ENCODE measurements around the gene C8B. TPM values are rescaled to one million over a fixed set of nuclear protein-coding genes. Genes with fewer than 3 reads are reported as not detected.

The C8B gene
- total and polyA plus RNA-seq, 2 of the 13 experiments (the other 11 are each of a cell fraction or from before 2014, with no cell fraction given), result 8.4 to 11.3 TPM

DNA sequence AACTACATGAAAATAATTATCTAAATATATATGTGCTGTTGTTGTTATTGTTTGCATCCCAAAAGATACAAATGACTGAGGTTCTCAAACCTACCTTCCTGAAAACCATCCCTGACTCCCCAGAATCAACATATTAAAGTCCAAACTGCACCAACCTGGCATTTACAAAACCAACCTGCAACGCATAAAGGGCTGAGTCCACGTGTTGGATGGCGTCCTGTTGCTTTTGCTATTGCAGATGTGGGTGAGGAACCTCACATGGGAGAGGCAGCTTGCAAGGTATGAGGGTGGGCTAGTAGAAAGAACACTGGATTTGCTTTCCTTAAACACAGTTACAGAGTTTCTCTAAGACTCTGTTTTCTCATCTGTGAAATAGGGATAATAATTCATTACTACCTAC, 1.5 kb upstream of the C8B start:
- Histone ChIP-seq H3K27me3 (ENCODE audit: control insufficient read depth in 1 of 2, insufficient read depth in 2 of 2, low read length in 2 of 2) (no peaks in the 10 kb centered on the region), H3K27ac (ENCODE audit: extremely low read length, insufficient read depth, low read length) (peak overlapping the region; percentile 65), H4K20me1 (ENCODE audit: insufficient read depth, low read length) (no peaks in the 10 kb centered on the region), H3K4me1 (ENCODE audit: insufficient read depth, low read length) (peaks cover 76% of the 10 kb centered on the region), H3K9ac (ENCODE audit: insufficient read depth, low read depth, low read length) (no peak overlapping the region), H3K9me3 (ENCODE audit: low read length) (no peaks in the 10 kb centered on the region), H3K4me2 (ENCODE audit: low read depth, low read length) (peak overlapping the region; percentile 56), H3K79me2 (ENCODE audit: insufficient read depth, low read length) (no peaks in the 10 kb centered on the region), H3K36me3 (replicated peaks in 1 of 2; ENCODE audit: control insufficient read depth in 1 of 2, insufficient read depth in 2 of 2, low read length in 2 of 2) (no peaks in the 10 kb centered on the region), H2AFZ (ENCODE audit: low read length) (no peak overlapping the region), H3K4me3 (replicated peaks in 1 of 3; ENCODE audit: insufficient read depth in 1 of 3, low read depth in 2 of 3, low read length in 3 of 3) (no peak overlapping the region)
- FAIRE-seq (no peak), ATAC-seq (no peak), DNase-seq (ENCODE audit: low spot score) (no peak)
- POLR2A ChIA-PET, result interaction anchor here (1.4 to 3.5 kb wide), 3 partner anchors 57 to 135 kb away, joined by 5 to 28 read pairs (median 11); partner anchors contain the start of gene C8A
- CTCF ChIA-PET (ENCODE audit: low intra/inter-chr PET ratio, low total read pairs), result interaction anchor here (3.2 kb wide), 1 partner anchor 136 kb away, joined by 51 read pairs; no protein-coding TSS in a partner anchor
- in situ Hi-C loops (cut with HindIII; ENCODE audit: extremely low pct_ligation_motif_present, low pct_unique_long_range_greater_than_20kb), result loop anchor here (5.0 kb wide), 1 partner anchor 135 kb away; no protein-coding TSS in a partner anchor
- intact Hi-C loops (cut with micrococcal nuclease; ENCODE audit: unreplicated experiment), result loop anchor here (10.0 kb wide), 1 partner anchor 97 kb away; no protein-coding TSS in a partner anchor
- 32% methylated on average over 3 of the region's 3 CpGs for WGBS (ENCODE audit: low lambda C conversion rate)
- BruUV-seq (replicated peaks), result no TSS peak
- TF ChIP-seq, protein P1, sequence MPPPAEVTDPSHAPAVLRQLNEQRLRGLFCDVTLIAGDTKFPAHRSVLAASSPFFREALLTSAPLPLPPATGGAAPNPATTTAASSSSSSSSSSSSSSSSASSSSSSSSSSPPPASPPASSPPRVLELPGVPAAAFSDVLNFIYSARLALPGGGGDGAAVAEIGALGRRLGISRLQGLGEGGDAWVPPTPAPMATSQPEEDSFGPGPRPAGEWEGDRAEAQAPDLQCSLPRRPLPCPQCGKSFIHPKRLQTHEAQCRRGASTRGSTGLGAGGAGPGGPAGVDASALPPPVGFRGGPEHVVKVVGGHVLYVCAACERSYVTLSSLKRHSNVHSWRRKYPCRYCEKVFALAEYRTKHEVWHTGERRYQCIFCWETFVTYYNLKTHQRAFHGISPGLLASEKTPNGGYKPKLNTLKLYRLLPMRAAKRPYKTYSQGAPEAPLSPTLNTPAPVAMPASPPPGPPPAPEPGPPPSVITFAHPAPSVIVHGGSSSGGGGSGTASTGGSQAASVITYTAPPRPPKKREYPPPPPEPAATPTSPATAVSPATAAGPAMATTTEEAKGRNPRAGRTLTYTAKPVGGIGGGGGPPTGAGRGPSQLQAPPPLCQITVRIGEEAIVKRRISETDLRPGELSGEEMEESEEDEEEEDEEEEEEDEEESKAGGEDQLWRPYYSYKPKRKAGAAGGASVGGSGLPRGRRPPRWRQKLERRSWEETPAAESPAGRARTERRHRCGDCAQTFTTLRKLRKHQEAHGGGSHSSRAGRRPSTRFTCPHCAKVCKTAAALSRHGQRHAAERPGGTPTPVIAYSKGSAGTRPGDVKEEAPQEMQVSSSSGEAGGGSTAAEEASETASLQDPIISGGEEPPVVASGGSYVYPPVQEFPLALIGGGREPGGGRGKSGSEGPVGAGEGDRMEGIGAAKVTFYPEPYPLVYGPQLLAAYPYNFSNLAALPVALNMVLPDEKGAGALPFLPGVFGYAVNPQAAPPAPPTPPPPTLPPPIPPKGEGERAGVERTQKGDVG (CRISPR knock-in tag; IDR thresholded peaks at IDR 0.05; ENCODE audit: borderline replicate concordance), result no peak
- no peak for TF ChIP-seq TMF1 (CRISPR knock-in tag; IDR thresholded peaks at IDR 0.05; ENCODE audit: low read depth)
- no peak for TF ChIP-seq MLLT10 (CRISPR knock-in tag; IDR thresholded peaks at IDR 0.05)
- TF ChIP-seq ISX (CRISPR knock-in tag; conservative IDR thresholded peaks at IDR 0.05), result no peak
- 0 out of 2 replicates have a peak, but pooled peaks have one; percentile 12 for TF ChIP-seq HNF4A (CRISPR knock-in tag; IDR thresholded peaks at IDR 0.05)
- TF ChIP-seq, protein P2, sequence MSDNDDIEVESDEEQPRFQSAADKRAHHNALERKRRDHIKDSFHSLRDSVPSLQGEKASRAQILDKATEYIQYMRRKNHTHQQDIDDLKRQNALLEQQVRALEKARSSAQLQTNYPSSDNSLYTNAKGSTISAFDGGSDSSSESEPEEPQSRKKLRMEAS (IDR thresholded peaks at IDR 0.05), result 0 out of 2 replicates have a peak, but pooled peaks have one; percentile 7
- no peak for TF ChIP-seq SNAPC5 (CRISPR knock-in tag; IDR thresholded peaks at IDR 0.05; ENCODE audit: borderline replicate concordance)
- TF ChIP-seq ZXDC (CRISPR knock-in tag; IDR thresholded peaks at IDR 0.05), result no peak
- TF ChIP-seq ZNF124 (CRISPR knock-in tag; IDR thresholded peaks at IDR 0.05), result no peak
- no peak for TF ChIP-seq SALL2 (CRISPR knock-in tag; IDR thresholded peaks at IDR 0.05)
- no peak for TF ChIP-seq LCORL (IDR thresholded peaks at IDR 0.05)
- TF ChIP-seq LCORL (CRISPR knock-in tag; IDR thresholded peaks at IDR 0.05), result no peak
- TF ChIP-seq ZNF761 (CRISPR knock-in tag; conservative IDR thresholded peaks at IDR 0.05), result no peak
- no peak for TF ChIP-seq IKZF4 (CRISPR knock-in tag; IDR thresholded peaks at IDR 0.05; ENCODE audit: borderline replicate concordance, low read depth, not compliant biosample characterization)
- TF ChIP-seq ZNF138 (CRISPR knock-in tag; IDR thresholded peaks at IDR 0.05; ENCODE audit: low read depth), result no peak
- TF ChIP-seq ZNF441 (CRISPR knock-in tag; IDR thresholded peaks at IDR 0.05; ENCODE audit: borderline replicate concordance), result no peak
- TF ChIP-seq ZNF296 (CRISPR knock-in tag; conservative IDR thresholded peaks at IDR 0.05), result no peak
- no peak for TF ChIP-seq MZF1 (CRISPR knock-in tag; IDR thresholded peaks at IDR 0.05; ENCODE audit: borderline replicate concordance)

All from HepG2 (cell line).